CD4-positive, alpha-beta T cell (primary cell): Measurements from ENCODE around the gene PMM1. TPM values are rescaled to one million over a fixed set of nuclear protein-coding genes. Genes with fewer than 3 reads are reported as not detected.
A peak's percentile ranks its signal among the peaks of the same experiment; 100 is the strongest.

Experiments
- ATAC-seq: fragments of 200-7000 bp; cut with Tn5 transposase; one replicate; pipeline ENCODE4 v1.10.0; 2022; ENCODE audit warnings: mild to moderate bottlenecking; ENCODE audit not compliant: poor library complexity
- CTCF ChIA-PET: fragments of 350-600 bp; sonication (Branson Sonifier 250); formaldehyde crosslinking; loops from one replicate; lab custom pipeline; 2021; ENCODE audit warnings: antibody characterized with exemption, inconsistent platforms; lab: Charles Lee
- POLR2A ChIA-PET: fragments of 350-600 bp; sonication (Branson Sonifier 250); formaldehyde crosslinking; loops from one replicate; lab custom pipeline; 2021; ENCODE audit warnings: antibody characterized with exemption, inconsistent platforms; lab: Charles Lee
- DNase-seq, 14 experiments: peaks; one replicate each; pipeline ENCODE4 v3.0.0-alpha.2; 2013 to 2020; ENCODE audit warnings: mixed read lengths in 2 of 14
- H3K27ac ChIP-seq, 2 donors: one replicate each; pipeline versions ENCODE4 v1.5.1 to v1.7.0; 2013; ENCODE audit warnings: low read length in 2 of 2, low read depth in 1 of 2, mild to moderate bottlenecking in 1 of 2
- H3K27me3 ChIP-seq, 2 experiments: 1 replicate in 1 of 2; 2 replicates in 1 of 2; pipeline versions ENCODE4 v1.6.1 to v1.7.0; 2013; ENCODE audit warnings: low read length in 2 of 2, control low read depth in 1 of 2, mild to moderate bottlenecking in 1 of 2, moderate library complexity in 1 of 2; ENCODE audit not compliant: insufficient read depth in 2 of 2, control insufficient read depth in 1 of 2
- H3K36me3 ChIP-seq: one replicate; pipeline ENCODE4 v1.6.1; 2013; ENCODE audit warnings: low read length, control low read depth; ENCODE audit not compliant: insufficient read depth
- H3K4me1 ChIP-seq: one replicate; pipeline ENCODE4 v1.6.1; 2013; ENCODE audit warnings: low read length, control low read depth; ENCODE audit not compliant: insufficient read depth
- H3K4me3 ChIP-seq: one replicate; pipeline ENCODE4 v1.5.1; 2013; ENCODE audit warnings: mild to moderate bottlenecking, low read length, moderate library complexity
- H3K9me3 ChIP-seq, 2 experiments: 1 replicate in 1 of 2; 2 replicates in 1 of 2; pipeline versions ENCODE4 v1.6.1 to v1.7.0; 2013; ENCODE audit warnings: low read length in 2 of 2, mild to moderate bottlenecking in 2 of 2, control low read depth in 1 of 2, moderate library complexity in 1 of 2; ENCODE audit not compliant: control insufficient read depth in 1 of 2, insufficient read depth in 1 of 2
- H3K27ac Mint-ChIP-seq: one replicate; pipeline ENCODE4 v1.8.0; 2020; ENCODE audit warnings: mixed read lengths
- H3K27me3 Mint-ChIP-seq: one replicate; pipeline ENCODE4 v1.8.0; 2021; ENCODE audit warnings: mixed read lengths
- H3K36me3 Mint-ChIP-seq: one replicate; pipeline ENCODE4 v1.8.0; 2021; ENCODE audit warnings: low read depth, mixed read lengths
- H3K4me1 Mint-ChIP-seq: one replicate; pipeline ENCODE4 v1.8.0; 2021; ENCODE audit warnings: low read depth, mixed read lengths
- H3K4me3 Mint-ChIP-seq: one replicate; pipeline ENCODE4 v1.8.0; 2020; ENCODE audit warnings: mild to moderate bottlenecking, mixed read lengths
- H3K9me3 Mint-ChIP-seq: one replicate; pipeline ENCODE4 v1.8.0; 2020; ENCODE audit warnings: mixed read lengths
- CTCF ChIP-seq: fragments of 200-600 bp; IDR thresholded peaks from one replicate; pipeline ENCODE4 v1.8.0; 2022; ENCODE audit warnings: antibody characterized with exemption, mild to moderate bottlenecking
- intact Hi-C, 2 experiments: fragments of 100-400 bp; cut with DNase I in 1 of 2; cut with micrococcal nuclease in 1 of 2; formaldehyde crosslinking; loops; one replicate each; pipeline versions ENCODE4 v1.15.1 to v1.9.0; 2023 to 2025; cut with DNase I, micrococcal nuclease
- total RNA-seq, 174 experiments: library from RNA in 2 of 174; stranded (reverse) in 2 of 174; gene quantifications; one replicate each; pipeline ENCODE4 v1.2.3 and lab custom pipeline; 2021 to 2026

Gene PMM1
- total RNA-seq, 2 experiments from 2014 or later = 24.8 to 25.5 TPM

GRCh38 chr22:41625577-41625976 lies 35.9 kb upstream of the PMM1 start:
- ChIA-PET CTCF (no interaction called here), POLR2A (no interaction called here)
- no peak overlapping the region for H3K4me3 Mint-ChIP-seq
- H3K27ac ChIP-seq = no peak overlapping the region
- no peaks in the 10 kb centered on the region for H3K9me3 Mint-ChIP-seq
- H3K4me3 ChIP-seq = no peak overlapping the region
- no peaks in the 10 kb centered on the region for H3K27me3 Mint-ChIP-seq
- peaks cover 37% of the 10 kb centered on the region for H3K4me1 ChIP-seq
- H3K27me3 ChIP-seq = no peaks in the 10 kb centered on the region
- H3K36me3 Mint-ChIP-seq = peaks cover 74% of the 10 kb centered on the region
- no peak for ATAC-seq
- no peak for TF ChIP-seq CTCF
- H3K27ac Mint-ChIP-seq = no peak overlapping the region
- H3K9me3 ChIP-seq = no peaks in the 10 kb centered on the region
- peaks cover 61% of the 10 kb centered on the region for H3K36me3 ChIP-seq
- no peak for DNase-seq
- H3K4me1 Mint-ChIP-seq = peaks cover 32% of the 10 kb centered on the region
- intact Hi-C loops = loop anchor here in 1 of 2 experiments (10.0 kb wide), 2 partner anchors 431 to 771 kb away; partner anchors contain the start of genes ST13 and XPNPEP3

GRCh38 chr22:41621911-41622179 lies 32.2 kb upstream of the PMM1 start:
- ATAC-seq (no peak), DNase-seq (no peak)
- POLR2A ChIA-PET = interaction anchor here (0.9 to 3.7 kb wide), 12 partner anchors 16 to 377 kb away, joined by 3 to 58 read pairs (median 6); partner anchors contain the start of genes CCDC134, PMM1, RANGAP1 and SNU13
- peak overlapping the region; percentile 95 for H3K4me3 Mint-ChIP-seq
- CTCF ChIA-PET = interaction anchor here (1.3 to 1.6 kb wide), 2 partner anchors 15 to 32 kb away, joined by 3 to 5 read pairs; partner anchors contain the start of gene PMM1
- Histone ChIP-seq H3K27ac (peak overlapping the region; percentile 95 to 96), H3K36me3 (peaks cover 27% of the 10 kb centered on the region), H3K4me3 (peak overlapping the region; percentile 65), H3K4me1 (peaks cover 43% of the 10 kb centered on the region), H3K27me3 (no peaks in the 10 kb centered on the region), H3K9me3 (no peaks in the 10 kb centered on the region)
- no peaks in the 10 kb centered on the region for H3K27me3 Mint-ChIP-seq
- no peaks in the 10 kb centered on the region for H3K9me3 Mint-ChIP-seq
- peaks cover 37% of the 10 kb centered on the region for H3K36me3 Mint-ChIP-seq
- H3K4me1 Mint-ChIP-seq = peaks cover 45% of the 10 kb centered on the region
- H3K27ac Mint-ChIP-seq = peak overlapping the region; percentile 98
- no peak for TF ChIP-seq CTCF
- intact Hi-C loops = loop anchor here (1.0 to 10.0 kb wide), 6 partner anchors 32 to 767 kb away; partner anchors contain the start of genes POLR3H (in 2 of the 2), ST13 (in 1 of the 2), TOB2 (in 1 of the 2) and XPNPEP3 (in 1 of the 2)

DNA sequence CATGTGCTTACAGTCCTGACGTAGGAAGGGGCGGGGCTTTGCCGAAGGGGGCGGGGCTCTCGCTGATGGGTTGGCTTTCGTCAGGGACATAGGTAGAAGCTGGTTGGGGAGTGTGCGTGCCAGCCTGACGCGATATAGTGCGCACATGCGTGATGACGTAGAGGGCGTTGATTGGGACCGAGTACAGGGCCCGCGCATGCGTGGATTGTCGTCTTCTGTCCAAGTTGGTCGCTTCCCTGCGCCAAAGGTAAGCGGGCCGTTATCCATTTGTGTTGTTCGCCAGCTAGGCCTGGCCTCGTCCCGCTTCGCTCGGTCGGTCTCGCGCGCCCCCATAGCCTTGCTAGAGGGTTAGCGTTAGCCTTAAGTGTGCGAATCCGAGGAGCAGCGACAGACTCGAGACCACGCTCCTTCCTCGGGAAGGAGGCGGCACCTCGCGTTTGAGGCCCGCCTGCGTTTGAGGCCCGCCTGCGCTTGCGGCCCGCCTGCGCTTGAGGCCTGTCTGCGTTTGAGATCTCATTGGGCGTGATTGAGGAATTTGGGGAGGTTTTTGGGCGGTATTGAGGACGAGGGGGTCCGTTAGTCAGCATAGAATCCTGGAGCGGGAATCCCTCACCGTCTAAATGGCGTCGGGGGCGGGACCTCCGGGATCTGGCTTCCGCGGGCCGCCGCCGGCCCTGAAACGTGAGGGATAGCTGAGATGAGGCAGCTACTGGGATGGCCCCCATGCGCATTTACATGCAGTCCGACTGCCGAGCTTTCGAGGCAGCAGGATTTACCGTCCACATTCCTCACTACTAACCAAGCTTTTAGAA lies 31.7 kb upstream of the PMM1 start, which contains the start of gene XRCC6:
Gene XRCC6 (plus strand): TSS at position 197 of the 812 bp plus-strand sequence. CDS start 710 bp downstream, outside the sequence.
- no peaks in the 10 kb centered on the region for H3K27me3 ChIP-seq
- DNase-seq (peak; percentile 99 to 100 (median 100)), ATAC-seq (peak; percentile 88)
- intact Hi-C loops = loop anchor here (1.0 to 10.0 kb wide), 6 partner anchors 31 to 767 kb away; partner anchors contain the start of genes POLR3H (in 2 of the 2), ST13 (in 1 of the 2), TOB2 (in 1 of the 2) and XPNPEP3 (in 1 of the 2)
- H3K27ac ChIP-seq = peak within 1 kb of the TSS; percentile 95 to 96
- H3K4me3 Mint-ChIP-seq = peak within 1 kb of the TSS; percentile 95
- no peak for TF ChIP-seq CTCF
- peaks cover 49% of the 10 kb centered on the region for H3K4me1 Mint-ChIP-seq
- H3K4me3 ChIP-seq = peak within 1 kb of the TSS; percentile 65
- ChIA-PET CTCF (interaction anchor here (1.0 to 1.6 kb wide), 3 partner anchors 15 to 46 kb away, joined by 3 to 11 read pairs (median 5); partner anchors contain the start of gene PMM1), POLR2A (interaction anchor here (0.6 to 3.8 kb wide), 23 partner anchors 14 to 459 kb away, joined by 3 to 58 read pairs (median 5); partner anchors contain the start of genes ACO2, CCDC134, PHF5A and PMM1)
- no peaks in the 10 kb centered on the region for H3K9me3 Mint-ChIP-seq
- H3K36me3 Mint-ChIP-seq = peaks cover 36% of the 10 kb centered on the region
- peak within 1 kb of the TSS; percentile 98 for H3K27ac Mint-ChIP-seq
- H3K36me3 ChIP-seq = peaks cover 25% of the 10 kb centered on the region
- H3K9me3 ChIP-seq = no peaks in the 10 kb centered on the region
- no peaks in the 10 kb centered on the region for H3K27me3 Mint-ChIP-seq
- peaks cover 43% of the 10 kb centered on the region for H3K4me1 ChIP-seq
